Neural progenitor cell (in vitro differentiated cells): ENCODE measurements around the gene BMPER.

Source experiments
- EZH2 ChIP-seq: fragments of 200-600 bp; sonication (generic); IDR thresholded peaks from 2 replicates; pipeline ENCODE4 v1.6.1; 2017; ENCODE audit warnings: antibody characterized with exemption, mild to moderate bottlenecking, moderate library complexity
- EZH2phosphoT487 ChIP-seq: fragments of 200-600 bp; sonication (generic); IDR thresholded peaks from 2 replicates; pipeline ENCODE4 v1.6.1; 2017; ENCODE audit warnings: antibody characterized with exemption
- TF ChIP-seq, protein P1 (sequence below): fragments of 200-600 bp; sonication (generic); IDR thresholded peaks from 2 replicates; pipeline ENCODE4 v1.5.1; 2017; ENCODE audit warnings: antibody characterized with exemption, mild to moderate bottlenecking

GRCh38 chr7:33916357-33917081, 11.2 kb downstream of the BMPER start:
- TF ChIP-seq, protein P1, sequence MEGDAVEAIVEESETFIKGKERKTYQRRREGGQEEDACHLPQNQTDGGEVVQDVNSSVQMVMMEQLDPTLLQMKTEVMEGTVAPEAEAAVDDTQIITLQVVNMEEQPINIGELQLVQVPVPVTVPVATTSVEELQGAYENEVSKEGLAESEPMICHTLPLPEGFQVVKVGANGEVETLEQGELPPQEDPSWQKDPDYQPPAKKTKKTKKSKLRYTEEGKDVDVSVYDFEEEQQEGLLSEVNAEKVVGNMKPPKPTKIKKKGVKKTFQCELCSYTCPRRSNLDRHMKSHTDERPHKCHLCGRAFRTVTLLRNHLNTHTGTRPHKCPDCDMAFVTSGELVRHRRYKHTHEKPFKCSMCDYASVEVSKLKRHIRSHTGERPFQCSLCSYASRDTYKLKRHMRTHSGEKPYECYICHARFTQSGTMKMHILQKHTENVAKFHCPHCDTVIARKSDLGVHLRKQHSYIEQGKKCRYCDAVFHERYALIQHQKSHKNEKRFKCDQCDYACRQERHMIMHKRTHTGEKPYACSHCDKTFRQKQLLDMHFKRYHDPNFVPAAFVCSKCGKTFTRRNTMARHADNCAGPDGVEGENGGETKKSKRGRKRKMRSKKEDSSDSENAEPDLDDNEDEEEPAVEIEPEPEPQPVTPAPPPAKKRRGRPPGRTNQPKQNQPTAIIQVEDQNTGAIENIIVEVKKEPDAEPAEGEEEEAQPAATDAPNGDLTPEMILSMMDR = no peak
- no peak for TF ChIP-seq EZH2
- TF ChIP-seq EZH2phosphoT487 = no peak
